HepG2 (cell line): ENCODE data around the gene GEMIN8. TPM values are rescaled to one million over a fixed set of nuclear protein-coding genes. Genes with fewer than 3 reads are reported as not detected.

ENCODE experiments used
- ATAC-seq: fragments of 200-7000 bp; cut with Tn5 transposase; 3 replicates; pipeline ENCODE4 v1.9.1; 2020; ENCODE audit warnings: mild to moderate bottlenecking, moderate library complexity
- BruUV-seq: library from RNA; stranded (reverse); fragments of 400-500 nt; replicated peaks from 2 replicates; lab custom pipeline; 2021; lab: Mats Ljungman, UMichigan
- CTCF ChIA-PET: fragments of 300-600 bp; formaldehyde crosslinking; extraction: SDS; loops from one replicate; lab custom pipeline; 2021; ENCODE audit warnings: low total read pairs, inconsistent platforms, low intra/inter-chr PET ratio; lab: Yijun Ruan, JAX
- POLR2A ChIA-PET: fragments of 350-600 bp; sonication (Branson Sonifier 250); formaldehyde crosslinking; loops from one replicate; lab custom pipeline; 2020; ENCODE audit warnings: antibody characterized with exemption, inconsistent platforms; lab: Yijun Ruan, JAX
- DNase-seq: peaks from one replicate; pipeline ENCODE4 v3.0.0-alpha.2; 2015; ENCODE audit warnings: low spot score
- FAIRE-seq: peaks from 3 replicates; lab custom pipeline; 2011; peaks lifted over from hg19 to GRCh38; lab: Jason Lieb, UNC
- H2AFZ ChIP-seq: one replicate; pipeline ENCODE4 v1.6.1; 2011; ENCODE audit warnings: low read length, inconsistent platforms
- H3K27ac ChIP-seq: fragments of 300-600 bp; 3 replicates; pipeline ENCODE4 v1.8.0; 2011; ENCODE audit warnings: mixed run types, mild to moderate bottlenecking, mixed read lengths, low read length, inconsistent platforms; ENCODE audit not compliant: insufficient read depth; ENCODE audit errors: extremely low read length
- H3K27me3 ChIP-seq, 2 experiments: fragments of 200-600 bp in 1 of 2; 2 replicates in 1 of 2; 3 replicates in 1 of 2; pipeline versions ENCODE4 v1.6.0 to v1.8.0; 2011; ENCODE audit warnings: low read length in 2 of 2, mild to moderate bottlenecking in 2 of 2, moderate library complexity in 2 of 2, inconsistent platforms in 1 of 2; ENCODE audit not compliant: insufficient read depth in 2 of 2, control insufficient read depth in 1 of 2
- H3K36me3 ChIP-seq, 2 experiments: fragments of 200-600 bp in 1 of 2; replicated peaks in 1 of 2; 2 replicates in 1 of 2; 3 replicates in 1 of 2; pipeline versions ENCODE4 v1.5.1 to v1.8.0; 2011; ENCODE audit warnings: low read length in 2 of 2, inconsistent platforms in 1 of 2; ENCODE audit not compliant: insufficient read depth in 2 of 2, control insufficient read depth in 1 of 2
- H3K4me1 ChIP-seq: 2 replicates; pipeline ENCODE4 v1.5.1; 2012; ENCODE audit warnings: low read length, inconsistent platforms; ENCODE audit not compliant: insufficient read depth
- H3K4me2 ChIP-seq: 2 replicates; pipeline ENCODE4 v1.6.0; 2011; ENCODE audit warnings: low read depth, low read length, inconsistent platforms
- H3K4me3 ChIP-seq, 3 experiments: fragments of 200-600 bp in 1 of 3; sonication (generic), shearing (Covaris generic) in 1 of 3; replicated peaks in 1 of 3; 2 replicates each; pipeline ENCODE4 v1.5.1; 2011 to 2016; ENCODE audit warnings: low read length in 3 of 3, inconsistent platforms in 2 of 3, low read depth in 2 of 3, mild to moderate bottlenecking in 2 of 3, control low read depth in 1 of 3, mixed read lengths in 1 of 3; ENCODE audit not compliant: insufficient read depth in 1 of 3
- H3K79me2 ChIP-seq: one replicate; pipeline ENCODE4 v1.6.1; 2011; ENCODE audit warnings: low read length, inconsistent platforms; ENCODE audit not compliant: insufficient read depth
- H3K9ac ChIP-seq: 2 replicates; pipeline ENCODE4 v1.6.0; 2011; ENCODE audit warnings: mild to moderate bottlenecking, low read depth, low read length, inconsistent platforms; ENCODE audit not compliant: insufficient read depth
- H3K9me3 ChIP-seq: 2 replicates; pipeline ENCODE4 v1.5.1; 2012; ENCODE audit warnings: mild to moderate bottlenecking, low read length
- H4K20me1 ChIP-seq: 2 replicates; pipeline ENCODE4 v1.6.0; 2011; ENCODE audit warnings: inconsistent platforms, mild to moderate bottlenecking, low read length, moderate library complexity; ENCODE audit not compliant: insufficient read depth
- BCL3 ChIP-seq: sonication (generic); formaldehyde crosslinking; IDR thresholded peaks from 2 replicates; pipeline ENCODE4 v1.5.1; 2020; ENCODE audit warnings: mild to moderate bottlenecking, missing genetic modification reagents, moderate library complexity
- DNMT1 ChIP-seq: sonication (generic); formaldehyde crosslinking; IDR thresholded peaks from 2 replicates; pipeline ENCODE4 v1.5.1; 2020; ENCODE audit warnings: mild to moderate bottlenecking, missing genetic modification reagents
- ETV5 ChIP-seq: IDR thresholded peaks from 2 replicates; pipeline ENCODE4 v1.6.1; 2018; ENCODE audit warnings: missing biosample characterization, missing genetic modification reagents, inconsistent platforms, borderline replicate concordance
- SMAD3 ChIP-seq: sonication (generic); formaldehyde crosslinking; IDR thresholded peaks from 2 replicates; pipeline ENCODE4 v1.4.0; 2020; ENCODE audit warnings: missing genetic modification reagents
- SOX6 ChIP-seq, 2 experiments: fragments of 450-650 bp in 1 of 2; sonication (generic) in 1 of 2; formaldehyde crosslinking in 1 of 2; IDR thresholded peaks; 2 replicates each; pipeline versions ENCODE4 v1.4.0 to v1.6.1; 2017 to 2020; ENCODE audit warnings: antibody characterized with exemption in 1 of 2, mild to moderate bottlenecking in 1 of 2, missing genetic modification reagents in 1 of 2
- TOPORS ChIP-seq: sonication (generic); formaldehyde crosslinking; IDR thresholded peaks from 2 replicates; pipeline ENCODE4 v1.8.0; 2023; ENCODE audit warnings: mild to moderate bottlenecking, missing genetic modification reagents
- ZBED4 ChIP-seq: sonication (generic); formaldehyde crosslinking; IDR thresholded peaks from 2 replicates; pipeline ENCODE4 v1.4.0; 2020; ENCODE audit warnings: missing genetic modification reagents, borderline replicate concordance
- ZC3H4 ChIP-seq: sonication (generic); formaldehyde crosslinking; IDR thresholded peaks from 2 replicates; pipeline ENCODE4 v1.4.0; 2020; ENCODE audit warnings: missing genetic modification reagents, borderline replicate concordance
- WGBS: methylation state at CpG from one replicate; pipeline ENCODE4 v1.1.6; 2017; ENCODE audit warnings: low lambda C conversion rate; 5-methylcytosine and 5-hydroxymethylcytosine counted together
- in situ Hi-C: cut with HindIII; loops from 2 replicates; pipeline ENCODE4 v1.10.0; 2017; ENCODE audit warnings: low pct_unique_long_range_greater_than_20kb; ENCODE audit not compliant: extremely low pct_ligation_motif_present
- intact Hi-C: fragments of 100-400 bp; cut with micrococcal nuclease; formaldehyde crosslinking; loops from one replicate; pipeline ENCODE4 v1.10.0; 2022; ENCODE audit not compliant: unreplicated experiment
- polyA plus RNA-seq, 8 experiments: library from polyadenylated mRNA; depleted of rRNA in 3 of 8; stranded (reverse) in 7 of 8; unstranded in 1 of 8; fragments of >200 nt; fragmentation: Illumina TruSeq in 4 of 8; extraction: Trizol in 4 of 8; gene quantifications; 2 replicates each; pipeline versions ENCODE4 v1.2.1 to v1.2.3, GENCODE V29; 2011 to 2016; ENCODE audit warnings: low read depth in 4 of 8, missing spikeins in 1 of 8, mixed read lengths in 1 of 8; ENCODE audit not compliant: insufficient read depth in 1 of 8
- total RNA-seq, 5 experiments: library from RNA; depleted of rRNA; stranded (reverse); fragments of >200 nt; fragmentation: Illumina TruSeq; extraction: Trizol; gene quantifications; 2 replicates each; pipeline ENCODE4 v1.2.3, GENCODE V29; 2016; ENCODE audit warnings: low read depth in 1 of 5

The GEMIN8 gene
- total and polyA plus RNA-seq, 2 of the 13 experiments (the other 11 are each of a cell fraction or from before 2014, with no cell fraction given) = 9.7 to 23.7 TPM

- H3K79me2 ChIP-seq = no peaks in the 10 kb centered on the region
- H3K36me3 ChIP-seq = no peaks in the 10 kb centered on the region
- no peaks in the 10 kb centered on the region for H3K4me1 ChIP-seq
- no peaks in the 10 kb centered on the region for H3K27me3 ChIP-seq
- H4K20me1 ChIP-seq = no peaks in the 10 kb centered on the region
- no TSS peak for BruUV-seq
- intact Hi-C loops = no loop called here
- WGBS = 96% methylated on average over 4 of the region's 4 CpGs
- ChIA-PET POLR2A (no interaction called here), CTCF (no interaction called here)
- no peak overlapping the region for H3K4me2 ChIP-seq
- ATAC-seq (no peak), DNase-seq (no peak)
- no peak overlapping the region for H3K4me3 ChIP-seq
- no peaks in the 10 kb centered on the region for H3K9me3 ChIP-seq
- no peak overlapping the region for H2AFZ ChIP-seq
- TF ChIP-seq TOPORS (CRISPR knock-in tag) (no peak), ZC3H4 (CRISPR knock-in tag) (no peak), SMAD3 (CRISPR knock-in tag) (no peak)
- TF ChIP-seq, all 625 proteins: peak for 0
- Histone ChIP-seq H3K27ac (no peak overlapping the region), H3K9ac (no peak overlapping the region)
- no peak for FAIRE-seq
- in situ Hi-C loops = no loop called here
Observed at GRCh38 chrX:14013054-14013453, 16.6 kb downstream of the GEMIN8 start.

GRCh38 chrX:14010566-14010965 lies 19.1 kb downstream of the GEMIN8 start:
- CTCF ChIA-PET = no interaction called here
- H3K9me3 ChIP-seq = no peaks in the 10 kb centered on the region
- ATAC-seq = no peak
- no peaks in the 10 kb centered on the region for H3K79me2 ChIP-seq
- no peaks in the 10 kb centered on the region for H3K27me3 ChIP-seq
- no peak overlapping the region for H3K9ac ChIP-seq
- H3K4me3 ChIP-seq = no peak overlapping the region
- in situ Hi-C loops (no loop called here), intact Hi-C loops (no loop called here)
- BruUV-seq = no TSS peak
- H3K4me2 ChIP-seq = no peak overlapping the region
- H3K4me1 ChIP-seq = no peaks in the 10 kb centered on the region
- TF ChIP-seq BCL3 (CRISPR knock-in tag) (no peak), ETV5 (CRISPR knock-in tag) (no peak), ZBED4 (CRISPR knock-in tag) (no peak), SOX6 (IDR thresholded peaks at IDR 0.05) (no peak), SOX6 (CRISPR knock-in tag; IDR thresholded peaks at IDR 0.05) (no peak), DNMT1 (CRISPR knock-in tag) (no peak)
- TF ChIP-seq, all 625 proteins: peak for 0
- no peaks in the 10 kb centered on the region for H3K36me3 ChIP-seq
- POLR2A ChIA-PET = no interaction called here
- H3K27ac ChIP-seq = no peak overlapping the region
- no peak overlapping the region for H2AFZ ChIP-seq
- 98% methylated on average over 3 of the region's 3 CpGs for WGBS
- FAIRE-seq (no peak), DNase-seq (no peak)
- no peaks in the 10 kb centered on the region for H4K20me1 ChIP-seq
